Ascending aorta (tissue), 2 donors: Measurements from ENCODE around the gene ANKS6. TPM values are rescaled to one million over a fixed set of nuclear protein-coding genes. Genes with fewer than 3 reads are reported as not detected.
A peak's percentile ranks its signal among the peaks of the same experiment; 100 is the strongest.

Experiments
- DNase-seq, 2 donors: peaks; one replicate each; pipeline ENCODE4 v3.0.0-alpha.2; 2019; ENCODE audit warnings: low spot score in 2 of 2
- H3K27ac ChIP-seq, 2 donors: fragments of 200-600 bp; sonication (generic); one replicate each; pipeline ENCODE4 v1.5.1; 2016 to 2017; ENCODE audit warnings: mild to moderate bottlenecking in 1 of 2
- H3K27me3 ChIP-seq: fragments of 200-600 bp; sonication (generic); one replicate; pipeline ENCODE4 v1.5.1; 2017
- H3K36me3 ChIP-seq, 2 donors: fragments of 200-600 bp; sonication (generic); one replicate each; pipeline ENCODE4 v1.5.1; 2016
- H3K4me1 ChIP-seq, 2 donors: fragments of 200-600 bp; sonication (generic); one replicate each; pipeline ENCODE4 v1.5.1; 2016 to 2017; ENCODE audit warnings: mild to moderate bottlenecking in 1 of 2
- H3K4me3 ChIP-seq, 2 donors: fragments of 200-600 bp; sonication (generic); one replicate each; pipeline ENCODE4 v1.5.1; 2016 to 2017; ENCODE audit warnings: mild to moderate bottlenecking in 1 of 2
- H3K9me3 ChIP-seq, 2 donors: fragments of 200-600 bp; sonication (generic); one replicate each; pipeline ENCODE4 v1.5.1; 2016
- intact Hi-C: fragments of 100-400 bp; cut with DNase I; formaldehyde crosslinking; loops from one replicate; pipeline ENCODE4 v1.15.1; 2023
- total RNA-seq: library from RNA; depleted of rRNA; stranded (reverse); fragments of >200 nt; gene quantifications from one replicate; pipeline ENCODE4 v1.1.0, GENCODE V29; 2016
- TF ChIP-seq, protein P1 (sequence below), 3 experiments: fragments of 200-600 bp in 2 of 3; fragments of 450-650 bp in 1 of 3; sonication (generic) in 2 of 3; IDR thresholded peaks; one replicate each; pipeline ENCODE4 v1.5.1; 2016 to 2019; ENCODE audit warnings: antibody characterized with exemption in 3 of 3, mild to moderate bottlenecking in 1 of 3, moderate library complexity in 1 of 3

ANKS6 gene
- total RNA-seq, 1 donor from 2014 or later = 13.0 TPM

DNA sequence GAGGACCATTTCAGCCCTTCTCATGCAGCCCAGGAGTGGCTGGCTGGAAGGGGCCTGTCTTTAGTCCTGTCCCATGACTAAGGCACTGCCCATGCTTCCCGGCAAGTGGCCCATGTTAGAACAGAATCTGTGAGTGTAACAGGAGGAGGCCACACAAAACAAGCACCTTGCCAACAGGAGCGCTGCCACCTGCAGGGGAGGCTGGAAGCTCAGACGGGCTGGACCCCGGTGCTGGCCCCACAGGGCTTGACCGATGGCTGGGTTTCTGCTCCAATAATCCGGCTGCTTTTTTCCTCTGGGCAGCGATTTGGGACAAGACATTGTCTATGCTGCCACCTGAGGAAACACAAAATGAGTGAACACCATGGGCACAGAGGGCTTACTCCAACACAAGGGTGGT, 28.4 kb downstream of the ANKS6 start:
- H3K36me3 ChIP-seq = peaks cover 36 to 75% of the 10 kb centered on the region in 2 donors
- no peak overlapping the region for H3K4me3 ChIP-seq
- no peak overlapping the region for H3K27ac ChIP-seq
- no peaks in the 10 kb centered on the region for H3K27me3 ChIP-seq
- TF ChIP-seq, protein P1, sequence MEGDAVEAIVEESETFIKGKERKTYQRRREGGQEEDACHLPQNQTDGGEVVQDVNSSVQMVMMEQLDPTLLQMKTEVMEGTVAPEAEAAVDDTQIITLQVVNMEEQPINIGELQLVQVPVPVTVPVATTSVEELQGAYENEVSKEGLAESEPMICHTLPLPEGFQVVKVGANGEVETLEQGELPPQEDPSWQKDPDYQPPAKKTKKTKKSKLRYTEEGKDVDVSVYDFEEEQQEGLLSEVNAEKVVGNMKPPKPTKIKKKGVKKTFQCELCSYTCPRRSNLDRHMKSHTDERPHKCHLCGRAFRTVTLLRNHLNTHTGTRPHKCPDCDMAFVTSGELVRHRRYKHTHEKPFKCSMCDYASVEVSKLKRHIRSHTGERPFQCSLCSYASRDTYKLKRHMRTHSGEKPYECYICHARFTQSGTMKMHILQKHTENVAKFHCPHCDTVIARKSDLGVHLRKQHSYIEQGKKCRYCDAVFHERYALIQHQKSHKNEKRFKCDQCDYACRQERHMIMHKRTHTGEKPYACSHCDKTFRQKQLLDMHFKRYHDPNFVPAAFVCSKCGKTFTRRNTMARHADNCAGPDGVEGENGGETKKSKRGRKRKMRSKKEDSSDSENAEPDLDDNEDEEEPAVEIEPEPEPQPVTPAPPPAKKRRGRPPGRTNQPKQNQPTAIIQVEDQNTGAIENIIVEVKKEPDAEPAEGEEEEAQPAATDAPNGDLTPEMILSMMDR (IDR thresholded peaks at IDR 0.05) = no peak
- intact Hi-C loops = no loop called here
- H3K9me3 ChIP-seq = peaks cover 0 to 10% of the 10 kb centered on the region in 2 donors
- DNase-seq = peak in 1 of 2 donors; percentile 40
- H3K4me1 ChIP-seq = no peaks in the 10 kb centered on the region

DNA sequence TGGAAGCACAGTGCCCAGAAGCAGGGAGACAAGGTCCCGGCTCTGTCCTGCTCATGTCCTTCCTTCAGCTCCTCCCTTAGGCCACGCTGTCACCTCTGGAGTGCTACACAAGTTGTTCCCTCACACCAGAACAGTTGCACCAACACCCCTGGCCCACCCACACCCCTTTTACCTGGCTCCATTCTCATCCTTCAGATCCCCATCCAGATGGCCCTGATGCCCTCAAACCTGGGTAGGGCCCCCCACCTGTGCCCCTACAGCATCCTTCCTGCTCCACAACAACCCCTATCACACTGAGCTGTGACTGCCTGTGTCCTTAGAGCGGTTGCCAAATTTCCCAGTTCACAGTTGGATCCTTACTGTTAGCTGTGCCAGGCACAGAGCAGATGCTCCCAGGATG, 29.2 kb downstream of the ANKS6 start:
- no peaks in the 10 kb centered on the region for H3K4me1 ChIP-seq
- H3K27ac ChIP-seq = no peak overlapping the region
- peaks cover 35 to 68% of the 10 kb centered on the region in 2 donors for H3K36me3 ChIP-seq
- TF ChIP-seq, protein P1 (IDR thresholded peaks at IDR 0.05) = no peak
- intact Hi-C loops = no loop called here
- peaks cover 0 to 10% of the 10 kb centered on the region in 2 donors for H3K9me3 ChIP-seq
- no peaks in the 10 kb centered on the region for H3K27me3 ChIP-seq
- no peak overlapping the region for H3K4me3 ChIP-seq
- DNase-seq = peak in 1 of 2 donors; percentile 41

DNA sequence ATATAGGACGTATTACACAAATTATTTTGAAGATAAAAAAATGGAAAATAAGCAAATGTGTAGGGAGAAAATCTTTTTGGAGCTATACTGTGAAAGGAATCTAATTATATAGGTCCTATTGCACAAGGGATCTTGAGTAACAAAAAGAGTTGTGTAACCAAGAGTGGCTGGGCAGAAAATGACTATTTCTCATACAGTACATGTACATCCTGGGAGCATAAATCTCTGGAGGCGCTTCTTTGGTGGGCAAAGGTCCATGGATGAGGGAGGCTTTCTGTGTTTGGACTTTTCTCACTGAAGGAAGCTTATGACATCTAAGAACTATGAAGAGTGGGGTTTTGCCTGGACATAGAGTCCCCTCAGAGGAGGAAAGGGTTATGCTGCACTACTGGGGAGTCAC, 29.8 kb downstream of the ANKS6 start:
- H3K27ac ChIP-seq = no peak overlapping the region
- peaks cover 31 to 62% of the 10 kb centered on the region in 2 donors for H3K36me3 ChIP-seq
- TF ChIP-seq, protein P1 (IDR thresholded peaks at IDR 0.05) = no peak
- H3K4me1 ChIP-seq = no peaks in the 10 kb centered on the region
- DNase-seq = peak in 1 of 2 donors; percentile 15
- intact Hi-C loops = no loop called here
- H3K9me3 ChIP-seq = peaks cover 0 to 10% of the 10 kb centered on the region in 2 donors
- no peaks in the 10 kb centered on the region for H3K27me3 ChIP-seq
- H3K4me3 ChIP-seq = no peak overlapping the region

DNA sequence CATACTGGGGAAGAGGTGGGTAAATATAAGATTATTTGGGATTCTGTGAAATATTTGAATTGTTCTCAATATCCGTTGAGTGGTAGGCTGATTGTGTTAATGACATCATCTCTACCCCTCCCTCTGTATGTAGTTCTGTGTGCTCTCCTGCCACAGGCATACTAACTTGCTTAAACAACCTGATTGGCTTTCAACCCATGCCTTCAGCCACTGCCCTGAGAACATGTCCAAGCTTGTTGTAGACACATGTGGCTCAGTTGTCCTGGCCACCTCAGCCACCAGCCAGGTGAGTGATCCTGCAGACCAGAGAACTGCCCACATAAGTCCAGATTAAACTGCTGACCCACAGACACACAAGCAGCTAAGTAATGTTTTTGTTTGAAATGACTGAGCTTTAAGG, 31.1 kb downstream of the ANKS6 start:
- TF ChIP-seq, protein P1 (IDR thresholded peaks at IDR 0.05) = no peak

DNA sequence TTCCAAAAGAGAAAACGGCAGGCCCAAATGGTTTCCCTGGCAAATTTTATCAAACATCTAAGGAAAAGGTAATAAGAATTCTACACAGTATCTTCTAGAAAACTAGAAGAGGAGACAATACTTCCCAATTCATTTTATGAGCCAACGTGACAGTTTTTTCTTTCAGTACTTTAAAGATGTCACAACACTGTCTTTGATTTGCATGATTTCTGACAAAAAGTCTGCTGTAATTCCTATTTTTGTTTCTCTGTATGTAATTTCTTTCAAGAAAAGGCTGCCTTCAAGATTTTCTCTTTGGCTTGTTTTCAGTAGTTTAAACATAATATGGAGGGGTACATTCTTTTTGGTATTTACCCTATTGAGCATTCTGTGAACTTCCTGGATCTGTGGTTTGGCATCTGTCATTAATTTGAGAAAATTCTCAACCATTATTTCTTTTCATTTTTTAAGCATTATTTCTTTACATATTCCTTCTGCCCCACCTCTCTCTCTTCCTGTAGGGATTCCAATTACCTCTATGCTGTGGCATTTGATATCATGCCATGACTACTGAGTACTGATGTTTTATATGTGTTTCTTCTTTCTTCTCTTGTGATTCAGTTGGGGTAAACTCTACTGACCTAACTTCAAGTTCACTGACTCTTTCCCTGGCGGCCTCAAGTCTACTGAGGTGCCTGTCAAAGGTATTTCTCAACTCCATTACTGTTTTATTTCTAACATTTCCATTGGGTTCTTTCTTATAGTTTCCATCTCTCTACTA, 32.2 kb downstream of the ANKS6 start:
- DNase-seq = no peak
- no peak overlapping the region for H3K27ac ChIP-seq
- no peak overlapping the region for H3K4me3 ChIP-seq
- no peaks in the 10 kb centered on the region for H3K4me1 ChIP-seq
- peaks cover 21 to 42% of the 10 kb centered on the region in 2 donors for H3K36me3 ChIP-seq
- intact Hi-C loops = no loop called here
- TF ChIP-seq, protein P1 (IDR thresholded peaks at IDR 0.05) = no peak
- no peaks in the 10 kb centered on the region for H3K27me3 ChIP-seq
- H3K9me3 ChIP-seq = peaks cover 0 to 10% of the 10 kb centered on the region in 2 donors

More for the DNA sequence above, 31.1 kb downstream of the ANKS6 start:
- intact Hi-C loops = no loop called here
- Histone ChIP-seq H3K36me3 (peaks cover 21 to 48% of the 10 kb centered on the region in 2 donors), H3K4me3 (no peak overlapping the region), H3K27ac (no peak overlapping the region), H3K4me1 (no peaks in the 10 kb centered on the region), H3K9me3 (peaks cover 0 to 10% of the 10 kb centered on the region in 2 donors), H3K27me3 (no peaks in the 10 kb centered on the region)
- DNase-seq = peak in 1 of 2 donors; percentile 48
